Bronchial smooth muscle cell (primary cell): ENCODE results near the gene RAPGEF6. TPM values are rescaled to one million over a fixed set of nuclear protein-coding genes. Genes with fewer than 3 reads are reported as not detected.

Source experiments
- total RNA-seq: library from RNA; depleted of rRNA; stranded (reverse); fragments of >200 nt; gene quantifications from 2 replicates; pipeline ENCODE4 v1.2.1, GENCODE V29; 2014

RAPGEF6 gene, protein sequence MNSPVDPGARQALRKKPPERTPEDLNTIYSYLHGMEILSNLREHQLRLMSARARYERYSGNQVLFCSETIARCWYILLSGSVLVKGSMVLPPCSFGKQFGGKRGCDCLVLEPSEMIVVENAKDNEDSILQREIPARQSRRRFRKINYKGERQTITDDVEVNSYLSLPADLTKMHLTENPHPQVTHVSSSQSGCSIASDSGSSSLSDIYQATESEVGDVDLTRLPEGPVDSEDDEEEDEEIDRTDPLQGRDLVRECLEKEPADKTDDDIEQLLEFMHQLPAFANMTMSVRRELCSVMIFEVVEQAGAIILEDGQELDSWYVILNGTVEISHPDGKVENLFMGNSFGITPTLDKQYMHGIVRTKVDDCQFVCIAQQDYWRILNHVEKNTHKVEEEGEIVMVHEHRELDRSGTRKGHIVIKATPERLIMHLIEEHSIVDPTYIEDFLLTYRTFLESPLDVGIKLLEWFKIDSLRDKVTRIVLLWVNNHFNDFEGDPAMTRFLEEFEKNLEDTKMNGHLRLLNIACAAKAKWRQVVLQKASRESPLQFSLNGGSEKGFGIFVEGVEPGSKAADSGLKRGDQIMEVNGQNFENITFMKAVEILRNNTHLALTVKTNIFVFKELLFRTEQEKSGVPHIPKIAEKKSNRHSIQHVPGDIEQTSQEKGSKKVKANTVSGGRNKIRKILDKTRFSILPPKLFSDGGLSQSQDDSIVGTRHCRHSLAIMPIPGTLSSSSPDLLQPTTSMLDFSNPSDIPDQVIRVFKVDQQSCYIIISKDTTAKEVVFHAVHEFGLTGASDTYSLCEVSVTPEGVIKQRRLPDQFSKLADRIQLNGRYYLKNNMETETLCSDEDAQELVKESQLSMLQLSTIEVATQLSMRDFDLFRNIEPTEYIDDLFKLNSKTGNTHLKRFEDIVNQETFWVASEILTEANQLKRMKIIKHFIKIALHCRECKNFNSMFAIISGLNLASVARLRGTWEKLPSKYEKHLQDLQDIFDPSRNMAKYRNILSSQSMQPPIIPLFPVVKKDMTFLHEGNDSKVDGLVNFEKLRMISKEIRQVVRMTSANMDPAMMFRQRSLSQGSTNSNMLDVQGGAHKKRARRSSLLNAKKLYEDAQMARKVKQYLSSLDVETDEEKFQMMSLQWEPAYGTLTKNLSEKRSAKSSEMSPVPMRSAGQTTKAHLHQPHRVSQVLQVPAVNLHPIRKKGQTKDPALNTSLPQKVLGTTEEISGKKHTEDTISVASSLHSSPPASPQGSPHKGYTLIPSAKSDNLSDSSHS (N-terminal part only)
- 20.8 and 33.7 TPM in 2 replicates for total RNA-seq

DNA sequence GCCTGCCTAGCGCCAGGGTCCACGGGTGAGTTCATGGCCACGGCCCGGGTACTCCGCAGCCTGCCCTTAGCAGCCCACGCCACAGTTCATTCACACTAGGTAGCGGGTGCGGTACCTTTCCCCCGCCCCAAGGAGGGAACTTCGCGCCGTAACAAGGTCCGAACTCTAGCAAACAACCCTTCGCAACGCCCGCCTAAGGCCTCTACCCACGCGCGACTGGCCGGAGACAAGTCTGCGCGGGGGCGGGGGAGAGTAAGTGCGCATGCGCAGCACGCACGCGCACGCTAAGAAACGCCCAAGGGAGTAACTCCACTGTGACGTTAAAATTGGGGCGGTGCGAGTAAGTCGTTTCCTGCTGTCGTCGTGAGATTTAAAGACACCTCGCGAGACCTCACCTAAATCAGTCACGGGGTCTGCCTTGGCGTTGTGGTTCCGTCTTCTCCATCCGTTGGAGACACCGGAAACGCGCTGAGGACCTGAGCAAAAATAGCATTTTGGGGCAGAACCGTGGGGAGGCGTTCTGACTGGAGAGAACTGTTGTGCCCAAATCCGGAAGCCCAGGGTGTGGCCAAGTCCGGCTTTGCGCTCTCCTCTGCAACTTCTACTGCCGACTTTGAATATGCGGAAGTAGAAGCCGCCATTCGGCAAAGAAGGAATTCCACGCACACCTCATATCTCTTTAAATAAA lies at the start of gene RAPGEF6:
Gene RAPGEF6 (minus strand): TSS at position 234 of the 688 bp plus-strand sequence. CDS start 199 bp downstream, at position 35.

Other genes with a start within 250 kb of the RAPGEF6 start
- 41.7 and 62.3 TPM in 2 replicates for gene FNIP1, start 161.8 kb upstream of the RAPGEF6 start, total RNA-seq